ENCODE measurements around the gene VPS4A.
"Not testable (repeated sequence)": the region's sequence is repeated elsewhere in the genome, so short reads cannot be mapped to it uniquely, and the experiment has no call there.

GRCh38 chr16:69360070-69360469 is 48.9 kb downstream of the VPS4A start:
- TF ChIP-seq CTCF, POLR2AphosphoS5 (IDR thresholded peaks at IDR 0.05): not testable (repeated sequence)

All from prostate gland (tissue), 2 donors.